IPS-20b (cell line): ENCODE data around the gene NELFB.

ENCODE experiments used
- H3K27ac ChIP-seq: one replicate; pipeline ENCODE4 v1.5.1; 2013; ENCODE audit warnings: low read length
- H3K27me3 ChIP-seq: 2 replicates; pipeline ENCODE4 v1.6.1; 2013; ENCODE audit warnings: mild to moderate bottlenecking, low read length, inconsistent platforms; ENCODE audit not compliant: insufficient read depth
- H3K36me3 ChIP-seq: 2 replicates; pipeline ENCODE4 v1.6.1; 2013; ENCODE audit warnings: low read depth, mild to moderate bottlenecking, inconsistent platforms, low read length, moderate library complexity; ENCODE audit not compliant: insufficient read depth
- H3K4me1 ChIP-seq: 2 replicates; pipeline ENCODE4 v1.6.1; 2013; ENCODE audit warnings: mild to moderate bottlenecking, control low read depth, inconsistent platforms, low read length, moderate library complexity; ENCODE audit not compliant: insufficient read depth
- H3K4me3 ChIP-seq: 2 replicates; pipeline ENCODE4 v1.5.1; 2013; ENCODE audit warnings: mild to moderate bottlenecking, low read length, inconsistent platforms
- H3K9ac ChIP-seq: 2 replicates; pipeline ENCODE4 v1.6.1; 2013; ENCODE audit warnings: low read depth, mild to moderate bottlenecking, inconsistent platforms, low read length, moderate library complexity
- H3K9me3 ChIP-seq: 2 replicates; pipeline ENCODE4 v1.6.1; 2013; ENCODE audit warnings: mild to moderate bottlenecking, low read depth, low read length, inconsistent platforms; ENCODE audit not compliant: insufficient read depth

The NELFB gene

GRCh38 chr9:137278721-137279711, 23.9 kb downstream of the NELFB start:
- Histone ChIP-seq H3K4me3 (peak overlapping the region; percentile 63; the same call in 1 of the 2 replicates), H3K27ac (no peak overlapping the region), H3K9me3 (no peaks in the 10 kb centered on the region), H3K9ac (peak overlapping the region; percentile 21; the same call in 1 of the 2 replicates), H3K27me3 (peaks cover 52% of the 10 kb centered on the region; the same call in 1 of the 2 replicates), H3K36me3 (no peaks in the 10 kb centered on the region; the same call in 1 of the 2 replicates), H3K4me1 (peaks cover 14% of the 10 kb centered on the region)

- Histone ChIP-seq H3K9me3 (no peaks in the 10 kb centered on the region), H3K4me3 (no peak overlapping the region), H3K27me3 (peaks cover 52% of the 10 kb centered on the region; the same call in 1 of the 2 replicates), H3K36me3 (no peaks in the 10 kb centered on the region), H3K9ac (no peak overlapping the region), H3K4me1 (peaks cover 14% of the 10 kb centered on the region), H3K27ac (no peak overlapping the region)
Observed at GRCh38 chr9:137279741-137280473, 24.8 kb downstream of the NELFB start.

- Histone ChIP-seq H3K27me3 (peaks cover 52% of the 10 kb centered on the region; the same call in 1 of the 2 replicates), H3K27ac (no peak overlapping the region), H3K4me1 (peaks cover 14% of the 10 kb centered on the region), H3K9me3 (no peaks in the 10 kb centered on the region), H3K4me3 (peak overlapping the region; percentile 55; the same call in 1 of the 2 replicates), H3K9ac (no peak overlapping the region), H3K36me3 (no peaks in the 10 kb centered on the region)
Observed at GRCh38 chr9:137280474-137281344, 25.6 kb downstream of the NELFB start.

GRCh38 chr9:137281345-137282116, 26.4 kb downstream of the NELFB start:
- no peak overlapping the region for H3K9ac ChIP-seq
- H3K4me3 ChIP-seq = peak overlapping the region; percentile 55; the same call in 1 of the 2 replicates
- H3K27ac ChIP-seq = no peak overlapping the region
- H3K27me3 ChIP-seq = peaks cover 52% of the 10 kb centered on the region; the same call in 1 of the 2 replicates
- H3K4me1 ChIP-seq = peaks cover 9% of the 10 kb centered on the region; the same call in 1 of the 2 replicates
- H3K36me3 ChIP-seq = no peaks in the 10 kb centered on the region
- H3K9me3 ChIP-seq = no peaks in the 10 kb centered on the region

- H3K4me3 ChIP-seq = no peak overlapping the region
- H3K9me3 ChIP-seq = no peaks in the 10 kb centered on the region
- no peak overlapping the region for H3K9ac ChIP-seq
- H3K27me3 ChIP-seq = peaks cover 9% of the 10 kb centered on the region; the same call in 1 of the 2 replicates
- no peak overlapping the region for H3K27ac ChIP-seq
- H3K36me3 ChIP-seq = no peaks in the 10 kb centered on the region
- H3K4me1 ChIP-seq = no peaks in the 10 kb centered on the region
Observed at GRCh38 chr9:137286975-137287383, 31.9 kb downstream of the NELFB start.

- Histone ChIP-seq H3K36me3 (no peaks in the 10 kb centered on the region), H3K9ac (no peak overlapping the region), H3K4me1 (peaks cover 13% of the 10 kb centered on the region; the same call in 1 of the 2 replicates), H3K27me3 (peaks cover 41% of the 10 kb centered on the region), H3K4me3 (no peak overlapping the region), H3K27ac (no peak overlapping the region), H3K9me3 (no peaks in the 10 kb centered on the region)
Observed at GRCh38 chr9:137293094-137293481, 38.0 kb downstream of the NELFB start.

- H3K4me3 ChIP-seq = no peak overlapping the region
- no peak overlapping the region for H3K27ac ChIP-seq
- peaks cover 18% of the 10 kb centered on the region for H3K4me1 ChIP-seq
- no peaks in the 10 kb centered on the region for H3K36me3 ChIP-seq
- H3K27me3 ChIP-seq = peaks cover 46% of the 10 kb centered on the region
- no peaks in the 10 kb centered on the region for H3K9me3 ChIP-seq
- no peak overlapping the region for H3K9ac ChIP-seq
Observed at GRCh38 chr9:137293482-137294090, 38.5 kb downstream of the NELFB start.

GRCh38 chr9:137294091-137294680, 39.1 kb downstream of the NELFB start:
- Histone ChIP-seq H3K36me3 (no peaks in the 10 kb centered on the region), H3K4me1 (peaks cover 24% of the 10 kb centered on the region), H3K4me3 (no peak overlapping the region), H3K27ac (no peak overlapping the region), H3K9me3 (no peaks in the 10 kb centered on the region), H3K9ac (no peak overlapping the region), H3K27me3 (peaks cover 52% of the 10 kb centered on the region)

- no peak overlapping the region for H3K9ac ChIP-seq
- H3K27me3 ChIP-seq = peaks cover 58% of the 10 kb centered on the region
- peak overlapping the region; percentile 53; the same call in 1 of the 2 replicates for H3K4me3 ChIP-seq
- peaks cover 27% of the 10 kb centered on the region for H3K4me1 ChIP-seq
- H3K27ac ChIP-seq = no peak overlapping the region
- H3K9me3 ChIP-seq = no peaks in the 10 kb centered on the region
- H3K36me3 ChIP-seq = no peaks in the 10 kb centered on the region
Observed at GRCh38 chr9:137294681-137295237, 39.6 kb downstream of the NELFB start.
